Activated B cell treated with CpG ODN at 0.5 μM for 24 hours (primary cell): Measurements from ENCODE around the gene HEXIM2. TPM values are rescaled to one million over a fixed set of nuclear protein-coding genes. Genes with fewer than 3 reads are reported as not detected.

Experiments
- ATAC-seq: fragments of 200-7000 bp; cut with Tn5 transposase; one replicate; pipeline ENCODE4 v1.10.0; 2021; ENCODE audit warnings: low read depth, mild to moderate bottlenecking, moderate library complexity
- CTCF ChIA-PET: fragments of 350-600 bp; sonication (Branson Sonifier 250); formaldehyde crosslinking; loops from one replicate; lab custom pipeline; 2021; ENCODE audit warnings: antibody characterized with exemption; lab: Charles Lee
- POLR2A ChIA-PET: fragments of 350-600 bp; sonication (Branson Sonifier 250); formaldehyde crosslinking; loops from one replicate; lab custom pipeline; 2021; ENCODE audit warnings: antibody characterized with exemption; lab: Charles Lee
- DNase-seq: peaks from one replicate; pipeline ENCODE4 v3.0.0; 2022
- H3K27ac Mint-ChIP-seq: one replicate; pipeline ENCODE4 v1.8.0; 2020; ENCODE audit warnings: mixed read lengths
- H3K27me3 Mint-ChIP-seq: one replicate; pipeline ENCODE4 v1.8.0; 2021; ENCODE audit warnings: mixed read lengths
- H3K36me3 Mint-ChIP-seq: one replicate; pipeline ENCODE4 v1.8.0; 2021; ENCODE audit warnings: low read depth, mixed read lengths
- H3K4me1 Mint-ChIP-seq: one replicate; pipeline ENCODE4 v1.8.0; 2021; ENCODE audit warnings: mixed read lengths
- H3K4me3 Mint-ChIP-seq: one replicate; pipeline ENCODE4 v1.8.0; 2020; ENCODE audit warnings: mild to moderate bottlenecking, mixed read lengths
- H3K9me3 Mint-ChIP-seq: one replicate; pipeline ENCODE4 v1.8.0; 2020; ENCODE audit warnings: mixed read lengths
- CTCF ChIP-seq: fragments of 200-600 bp; IDR thresholded peaks from one replicate; pipeline ENCODE4 v1.8.0; 2022; ENCODE audit warnings: antibody characterized with exemption, mild to moderate bottlenecking
- intact Hi-C: fragments of 100-400 bp; cut with micrococcal nuclease; formaldehyde crosslinking; loops from one replicate; pipeline ENCODE4 v1.15.1; 2024
- total RNA-seq: library from RNA; stranded (reverse); gene quantifications from 2 replicates; pipeline ENCODE4 v1.2.3, GENCODE V29; 2022

Gene HEXIM2
- total RNA-seq, 1 donor from 2014 or later, result 11.1 TPM

- Mint-ChIP-seq H3K36me3 (no peaks in the 10 kb centered on the region), H3K27me3 (peaks cover 4% of the 10 kb centered on the region), H3K4me3 (no peak overlapping the region), H3K4me1 (peaks cover 3% of the 10 kb centered on the region), H3K9me3 (no peaks in the 10 kb centered on the region), H3K27ac (no peak overlapping the region)
- ATAC-seq (no peak), DNase-seq (no peak)
- ChIA-PET POLR2A (interaction anchor here (0.6 kb wide), 1 partner anchor 19 kb away, joined by 3 read pairs; no protein-coding TSS in a partner anchor), CTCF (interaction anchor here (1.4 to 1.5 kb wide), 2 partner anchors 29 to 69 kb away, joined by 3 to 4 read pairs; no protein-coding TSS in a partner anchor)
- no peak for TF ChIP-seq CTCF
- intact Hi-C loops, result no loop called here
These were observed 33.3 kb upstream of the HEXIM2 start for GRCh38 chr17:45128331-45128730.

- intact Hi-C loops, result no loop called here
- Mint-ChIP-seq H3K4me3 (no peak overlapping the region), H3K4me1 (peaks cover 3% of the 10 kb centered on the region), H3K9me3 (no peaks in the 10 kb centered on the region), H3K36me3 (no peaks in the 10 kb centered on the region), H3K27ac (no peak overlapping the region), H3K27me3 (peaks cover 4% of the 10 kb centered on the region)
- no peak for DNase-seq
- ChIA-PET CTCF (interaction anchor here (1.4 to 1.5 kb wide), 2 partner anchors 30 to 68 kb away, joined by 3 to 4 read pairs; no protein-coding TSS in a partner anchor), POLR2A (no interaction called here)
- no peak for TF ChIP-seq CTCF
- ATAC-seq, result no peak
These were observed 32.7 kb upstream of the HEXIM2 start for GRCh38 chr17:45128989-45129388.

- CTCF ChIA-PET, result interaction anchor here (1.4 to 1.5 kb wide), 2 partner anchors 31 to 68 kb away, joined by 3 to 4 read pairs; no protein-coding TSS in a partner anchor
- H3K4me3 Mint-ChIP-seq, result no peak overlapping the region
- peaks cover 4% of the 10 kb centered on the region for H3K27me3 Mint-ChIP-seq
- DNase-seq (no peak), ATAC-seq (no peak)
- POLR2A ChIA-PET, result no interaction called here
- TF ChIP-seq CTCF, result no peak
- H3K36me3 Mint-ChIP-seq, result no peaks in the 10 kb centered on the region
- no peak overlapping the region for H3K27ac Mint-ChIP-seq
- no peaks in the 10 kb centered on the region for H3K9me3 Mint-ChIP-seq
- H3K4me1 Mint-ChIP-seq, result peaks cover 2% of the 10 kb centered on the region
- intact Hi-C loops, result no loop called here
These were observed 32.2 kb upstream of the HEXIM2 start for GRCh38 chr17:45129426-45129939.

GRCh38 chr17:45129940-45130680 is 31.6 kb upstream of the HEXIM2 start:
- ChIA-PET CTCF (interaction anchor here (0.5 kb wide), 1 partner anchor 70 kb away, joined by 3 read pairs; no protein-coding TSS in a partner anchor), POLR2A (no interaction called here)
- Mint-ChIP-seq H3K9me3 (no peaks in the 10 kb centered on the region), H3K27me3 (peaks cover 4% of the 10 kb centered on the region), H3K36me3 (no peaks in the 10 kb centered on the region), H3K4me3 (no peak overlapping the region), H3K27ac (no peak overlapping the region), H3K4me1 (peaks cover 3% of the 10 kb centered on the region)
- ATAC-seq (no peak), DNase-seq (no peak)
- no peak for TF ChIP-seq CTCF
- intact Hi-C loops, result loop anchor here (5.0 to 10.0 kb wide), 2 partner anchors 68 to 595 kb away; partner anchors contain the start of gene NMT1
